HEK293 (cell line): ENCODE measurements around the gene REC114.

ENCODE experiments used
- CTCF ChIA-PET: fragments of 350-600 bp; formaldehyde crosslinking; extraction: SDS; loops from one replicate; lab custom pipeline; 2021; ENCODE audit warnings: antibody characterized with exemption; lab: Yijun Ruan, JAX
- POLR2A ChIA-PET: fragments of 300-600 bp; formaldehyde crosslinking; extraction: SDS; loops from one replicate; lab custom pipeline; 2020; ENCODE audit warnings: antibody characterized with exemption, inconsistent platforms; lab: Yijun Ruan, JAX
- H3K27ac ChIP-seq: fragments of 200-500 bp; sonication (Bioruptor generic); 2 replicates; pipeline ENCODE4 v1.5.1; 2014; ENCODE audit warnings: low read depth, low read length, control low read depth, inconsistent platforms; ENCODE audit errors: extremely low read depth
- H3K36me3 ChIP-seq, 2 experiments: fragments of 200-500 bp in 1 of 2; sonication (Bioruptor generic) in 1 of 2; 1 replicate in 1 of 2; 2 replicates in 1 of 2; pipeline ENCODE4 v1.5.1; 2014 to 2017; ENCODE audit warnings: inconsistent platforms in 2 of 2, low read length in 2 of 2; ENCODE audit not compliant: control insufficient read depth in 2 of 2, insufficient read depth in 1 of 2
- H3K4me1 ChIP-seq: fragments of 200-500 bp; sonication (Bioruptor generic); 2 replicates; pipeline ENCODE4 v1.5.1; 2014; ENCODE audit warnings: mild to moderate bottlenecking, low read length, inconsistent platforms; ENCODE audit not compliant: control insufficient read depth, insufficient read depth
- H3K4me3 ChIP-seq: 2 replicates; pipeline ENCODE4 v1.5.1; 2011; ENCODE audit warnings: low read depth, mild to moderate bottlenecking, control low read depth, low read length, moderate library complexity
- H3K9me3 ChIP-seq: fragments of 200-500 bp; sonication (Bioruptor generic); 2 replicates; pipeline ENCODE4 v1.5.1; 2014; ENCODE audit warnings: low read depth, low read length, inconsistent platforms; ENCODE audit not compliant: control insufficient read depth, insufficient read depth
- GLIS2 ChIP-seq: fragments of 450-650 bp; formaldehyde crosslinking; IDR thresholded peaks from 2 replicates; pipeline ENCODE4 v1.5.1; 2016; ENCODE audit warnings: missing biosample characterization, missing genetic modification characterization
- OSR2 ChIP-seq: fragments of 450-650 bp; formaldehyde crosslinking; IDR thresholded peaks from 2 replicates; pipeline ENCODE4 v1.5.1; 2016; ENCODE audit warnings: missing biosample characterization, missing genetic modification characterization
- SETDB1 ChIP-seq: IDR thresholded peaks from one replicate; pipeline ENCODE4 v1.6.1; 2017; ENCODE audit warnings: mild to moderate bottlenecking, low read length, moderate library complexity, mixed read lengths; ENCODE audit not compliant: insufficient read length
- SP2 ChIP-seq: fragments of 450-650 bp; formaldehyde crosslinking; IDR thresholded peaks from 2 replicates; pipeline ENCODE4 v1.5.1; 2016; ENCODE audit warnings: missing biosample characterization, missing genetic modification characterization
- SP3 ChIP-seq: fragments of 450-650 bp; formaldehyde crosslinking; IDR thresholded peaks from 2 replicates; pipeline ENCODE4 v1.5.1; 2016; ENCODE audit warnings: missing biosample characterization, missing genetic modification characterization
- YY2 ChIP-seq: fragments of 450-650 bp; formaldehyde crosslinking; IDR thresholded peaks from 2 replicates; pipeline ENCODE4 v1.5.1; 2016; ENCODE audit warnings: missing biosample characterization, missing genetic modification characterization
- ZFP41 ChIP-seq: fragments of 450-650 bp; formaldehyde crosslinking; IDR thresholded peaks from 2 replicates; pipeline ENCODE4 v1.5.1; 2016; ENCODE audit warnings: missing biosample characterization, missing genetic modification characterization, borderline replicate concordance
- ZNF223 ChIP-seq: fragments of 450-650 bp; formaldehyde crosslinking; IDR thresholded peaks from 2 replicates; pipeline ENCODE4 v1.5.1; 2016; ENCODE audit warnings: missing biosample characterization, missing genetic modification characterization
- ZNF266 ChIP-seq: fragments of 450-650 bp; formaldehyde crosslinking; IDR thresholded peaks from 2 replicates; pipeline ENCODE4 v1.5.1; 2016; ENCODE audit warnings: missing biosample characterization, missing genetic modification characterization, low read depth
- ZNF280C ChIP-seq: fragments of 450-650 bp; formaldehyde crosslinking; IDR thresholded peaks from 2 replicates; pipeline ENCODE4 v1.5.1; 2016; ENCODE audit warnings: missing biosample characterization, missing genetic modification characterization
- ZNF350 ChIP-seq: fragments of 450-650 bp; formaldehyde crosslinking; IDR thresholded peaks from 2 replicates; pipeline ENCODE4 v1.5.0; 2017; ENCODE audit warnings: missing biosample characterization, mild to moderate bottlenecking, missing genetic modification characterization
- ZNF37A ChIP-seq: fragments of 450-650 bp; IDR thresholded peaks from 2 replicates; pipeline ENCODE4 v1.5.1; 2018; ENCODE audit warnings: missing biosample characterization, missing genetic modification characterization
- ZNF423 ChIP-seq: fragments of 450-650 bp; formaldehyde crosslinking; IDR thresholded peaks from 2 replicates; pipeline ENCODE4 v1.5.1; 2016; ENCODE audit warnings: missing biosample characterization, missing genetic modification characterization
- ZNF488 ChIP-seq: fragments of 450-650 bp; formaldehyde crosslinking; IDR thresholded peaks from 2 replicates; pipeline ENCODE4 v1.5.1; 2016; ENCODE audit warnings: missing biosample characterization, missing genetic modification characterization
- ZNF596 ChIP-seq: fragments of 450-650 bp; IDR thresholded peaks from 2 replicates; pipeline ENCODE4 v1.5.0; 2018; ENCODE audit warnings: missing biosample characterization, mild to moderate bottlenecking, missing genetic modification characterization, moderate library complexity
- ZNF624 ChIP-seq: fragments of 450-650 bp; formaldehyde crosslinking; IDR thresholded peaks from 2 replicates; pipeline ENCODE4 v1.5.1; 2017; ENCODE audit warnings: missing biosample characterization, missing genetic modification characterization
- ZNF639 ChIP-seq: fragments of 450-650 bp; formaldehyde crosslinking; IDR thresholded peaks from 2 replicates; pipeline ENCODE4 v1.5.1; 2016; ENCODE audit warnings: missing biosample characterization, missing genetic modification characterization
- ZNF76 ChIP-seq: fragments of 450-650 bp; formaldehyde crosslinking; IDR thresholded peaks from 2 replicates; pipeline ENCODE4; 2016; ENCODE audit warnings: low read depth, missing biosample characterization, missing genetic modification characterization, borderline replicate concordance
- ZNF776 ChIP-seq: fragments of 450-650 bp; formaldehyde crosslinking; IDR thresholded peaks from 2 replicates; pipeline ENCODE4 v1.5.0; 2017; ENCODE audit warnings: missing biosample characterization, missing genetic modification characterization, borderline replicate concordance
- TF ChIP-seq, protein P1 (sequence below): fragments of 450-650 bp; IDR thresholded peaks from 2 replicates; pipeline ENCODE4 v1.5.1; 2018; ENCODE audit warnings: missing biosample characterization, mild to moderate bottlenecking, missing genetic modification characterization
- TF ChIP-seq, protein P2 (sequence below): fragments of 450-650 bp; formaldehyde crosslinking; IDR thresholded peaks from 2 replicates; pipeline ENCODE4 v1.5.1; 2017; ENCODE audit warnings: missing biosample characterization, missing genetic modification characterization

REC114 gene

DNA sequence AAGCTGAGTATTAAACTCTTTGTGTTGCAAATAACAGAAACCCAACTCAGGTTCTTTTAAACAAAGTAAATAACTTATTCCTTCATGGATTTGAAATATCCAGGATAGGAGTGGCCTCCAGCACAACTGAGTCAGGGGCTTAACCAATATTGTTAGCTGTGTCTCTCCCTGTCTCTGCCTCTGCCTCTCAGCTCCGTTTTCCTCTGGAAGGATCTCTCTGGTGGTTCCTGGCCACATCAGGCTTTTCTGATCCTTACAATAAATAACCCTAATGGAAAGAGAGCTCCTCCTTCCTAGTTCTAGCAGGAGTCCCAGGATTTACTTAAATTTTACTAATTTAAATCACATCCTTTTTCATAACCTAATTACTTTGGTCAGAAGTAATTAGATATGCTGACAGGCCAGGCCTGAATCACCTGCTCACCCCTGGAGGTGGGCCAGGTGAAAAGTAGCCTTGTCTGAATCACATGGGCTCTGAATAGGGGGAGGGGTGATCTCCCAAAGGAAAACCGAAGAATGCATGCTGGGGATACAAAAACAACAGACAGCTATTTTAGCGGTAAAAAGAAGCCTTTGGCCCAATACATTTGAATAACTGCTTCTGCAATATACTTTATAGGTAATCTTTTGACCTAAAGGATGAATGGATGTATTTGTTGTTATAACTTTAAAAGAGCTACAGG lies 75.4 kb downstream of the REC114 start:
- no peak overlapping the region for H3K4me3 ChIP-seq
- H3K36me3 ChIP-seq: no peaks in the 10 kb centered on the region
- no peak overlapping the region for H3K27ac ChIP-seq
- no peak for TF ChIP-seq GLIS2 (tag by site-specific recombination)
- TF ChIP-seq ZNF37A (tag by site-specific recombination): no peak
- TF ChIP-seq ZNF639: no peak
- TF ChIP-seq OSR2 (tag by site-specific recombination): no peak
- TF ChIP-seq YY2: no peak
- no peak for TF ChIP-seq ZNF624 (tag by site-specific recombination)
- TF ChIP-seq, protein P1, sequence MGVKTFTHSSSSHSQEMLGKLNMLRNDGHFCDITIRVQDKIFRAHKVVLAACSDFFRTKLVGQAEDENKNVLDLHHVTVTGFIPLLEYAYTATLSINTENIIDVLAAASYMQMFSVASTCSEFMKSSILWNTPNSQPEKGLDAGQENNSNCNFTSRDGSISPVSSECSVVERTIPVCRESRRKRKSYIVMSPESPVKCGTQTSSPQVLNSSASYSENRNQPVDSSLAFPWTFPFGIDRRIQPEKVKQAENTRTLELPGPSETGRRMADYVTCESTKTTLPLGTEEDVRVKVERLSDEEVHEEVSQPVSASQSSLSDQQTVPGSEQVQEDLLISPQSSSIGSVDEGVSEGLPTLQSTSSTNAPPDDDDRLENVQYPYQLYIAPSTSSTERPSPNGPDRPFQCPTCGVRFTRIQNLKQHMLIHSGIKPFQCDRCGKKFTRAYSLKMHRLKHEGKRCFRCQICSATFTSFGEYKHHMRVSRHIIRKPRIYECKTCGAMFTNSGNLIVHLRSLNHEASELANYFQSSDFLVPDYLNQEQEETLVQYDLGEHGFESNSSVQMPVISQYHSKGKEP: no peak
- no peak for TF ChIP-seq ZNF76 (tag by site-specific recombination)
- TF ChIP-seq ZNF350: no peak
- TF ChIP-seq ZFP41 (tag by site-specific recombination): no peak
- TF ChIP-seq ZNF596: no peak
- TF ChIP-seq SP3: no peak
- no peak for TF ChIP-seq ZNF423 (tag by site-specific recombination)
- TF ChIP-seq, protein P2, sequence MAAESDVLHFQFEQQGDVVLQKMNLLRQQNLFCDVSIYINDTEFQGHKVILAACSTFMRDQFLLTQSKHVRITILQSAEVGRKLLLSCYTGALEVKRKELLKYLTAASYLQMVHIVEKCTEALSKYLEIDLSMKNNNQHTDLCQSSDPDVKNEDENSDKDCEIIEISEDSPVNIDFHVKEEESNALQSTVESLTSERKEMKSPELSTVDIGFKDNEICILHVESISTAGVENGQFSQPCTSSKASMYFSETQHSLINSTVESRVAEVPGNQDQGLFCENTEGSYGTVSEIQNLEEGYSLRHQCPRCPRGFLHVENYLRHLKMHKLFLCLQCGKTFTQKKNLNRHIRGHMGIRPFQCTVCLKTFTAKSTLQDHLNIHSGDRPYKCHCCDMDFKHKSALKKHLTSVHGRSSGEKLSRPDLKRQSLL (tag by site-specific recombination): no peak
- TF ChIP-seq ZNF223 (tag by site-specific recombination): no peak
- TF ChIP-seq ZNF776 (tag by site-specific recombination): no peak
- no peak for TF ChIP-seq ZNF280C
- TF ChIP-seq SP2: no peak
- peaks cover 8% of the 10 kb centered on the region for H3K4me1 ChIP-seq
- no peaks in the 10 kb centered on the region for H3K9me3 ChIP-seq
- CTCF ChIA-PET: interaction anchor here (0.6 to 1.3 kb wide), 3 partner anchors 12 to 1055 kb away, joined by 3 to 5 read pairs (median 4); no protein-coding TSS in a partner anchor
- POLR2A ChIA-PET: no interaction called here

GRCh38 chr15:73518876-73519733 lies 76.1 kb downstream of the REC114 start:
- CTCF ChIA-PET: interaction anchor here (0.7 to 1.3 kb wide), 2 partner anchors 12 to 45 kb away, joined by 4 to 5 read pairs; no protein-coding TSS in a partner anchor
- Histone ChIP-seq H3K36me3 (no peaks in the 10 kb centered on the region), H3K4me3 (no peak overlapping the region), H3K27ac (no peak overlapping the region), H3K4me1 (peaks cover 8% of the 10 kb centered on the region), H3K9me3 (no peaks in the 10 kb centered on the region)
- peak; percentile 79; the same call in 1 of the 2 replicates for TF ChIP-seq ZNF266 (tag by site-specific recombination)
- peak; percentile 13 for TF ChIP-seq SETDB1
- no peak for TF ChIP-seq ZNF488 (tag by site-specific recombination)
- TF ChIP-seq, all 188 proteins: peak for 2
- POLR2A ChIA-PET: no interaction called here
